Measurements from ENCODE around the gene DRGX.
A peak's percentile ranks its signal among the peaks of the same experiment; 100 is the strongest.

Gene DRGX

DNA sequence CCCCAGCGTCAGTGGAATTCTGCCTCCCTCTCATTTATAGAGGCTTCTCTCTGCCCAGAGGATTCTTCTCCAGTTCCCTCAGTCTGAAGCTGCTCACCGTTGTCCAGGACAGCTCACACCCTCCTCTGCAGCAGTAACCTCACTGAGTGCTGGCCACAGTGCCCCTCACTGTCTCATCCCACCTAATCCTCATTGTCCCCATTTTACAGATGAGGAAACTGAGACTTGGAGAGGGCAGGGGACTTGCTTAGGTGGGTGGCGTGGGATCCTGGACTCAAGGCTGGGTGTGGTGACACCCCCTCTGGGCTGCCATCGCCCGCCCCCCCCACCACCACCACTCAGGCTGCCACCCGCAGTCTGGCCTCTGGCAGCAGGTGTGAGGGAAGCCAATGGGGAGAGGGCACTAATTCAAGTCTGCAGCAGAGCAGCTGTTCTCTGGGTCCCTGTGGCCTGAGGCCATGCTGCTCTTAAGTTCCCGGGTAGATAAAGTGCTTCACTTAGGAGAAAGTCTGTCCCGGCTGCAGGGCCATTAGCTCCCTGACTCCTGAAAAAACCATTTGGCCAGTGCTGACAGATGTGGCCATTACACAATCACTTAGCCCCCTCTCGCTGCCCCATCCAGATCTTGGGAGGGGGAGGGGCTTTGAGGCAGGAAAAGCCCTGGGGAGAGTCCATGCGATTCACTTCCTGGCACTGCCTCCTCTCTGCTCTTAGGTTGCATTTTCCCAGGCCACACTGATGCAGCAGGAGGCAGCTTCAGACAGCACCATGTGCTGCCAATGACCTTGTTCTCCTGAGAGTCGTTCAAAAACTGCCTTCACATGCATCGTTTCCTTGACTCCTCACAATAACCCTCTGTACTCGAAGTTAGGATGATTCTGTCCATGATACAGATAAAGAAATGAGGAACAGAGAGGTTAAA lies 36.3 kb downstream of the DRGX start:
- TF ChIP-seq, protein P1, sequence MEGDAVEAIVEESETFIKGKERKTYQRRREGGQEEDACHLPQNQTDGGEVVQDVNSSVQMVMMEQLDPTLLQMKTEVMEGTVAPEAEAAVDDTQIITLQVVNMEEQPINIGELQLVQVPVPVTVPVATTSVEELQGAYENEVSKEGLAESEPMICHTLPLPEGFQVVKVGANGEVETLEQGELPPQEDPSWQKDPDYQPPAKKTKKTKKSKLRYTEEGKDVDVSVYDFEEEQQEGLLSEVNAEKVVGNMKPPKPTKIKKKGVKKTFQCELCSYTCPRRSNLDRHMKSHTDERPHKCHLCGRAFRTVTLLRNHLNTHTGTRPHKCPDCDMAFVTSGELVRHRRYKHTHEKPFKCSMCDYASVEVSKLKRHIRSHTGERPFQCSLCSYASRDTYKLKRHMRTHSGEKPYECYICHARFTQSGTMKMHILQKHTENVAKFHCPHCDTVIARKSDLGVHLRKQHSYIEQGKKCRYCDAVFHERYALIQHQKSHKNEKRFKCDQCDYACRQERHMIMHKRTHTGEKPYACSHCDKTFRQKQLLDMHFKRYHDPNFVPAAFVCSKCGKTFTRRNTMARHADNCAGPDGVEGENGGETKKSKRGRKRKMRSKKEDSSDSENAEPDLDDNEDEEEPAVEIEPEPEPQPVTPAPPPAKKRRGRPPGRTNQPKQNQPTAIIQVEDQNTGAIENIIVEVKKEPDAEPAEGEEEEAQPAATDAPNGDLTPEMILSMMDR (conservative IDR thresholded peaks at IDR 0.05; ENCODE audit: low read depth, low read length): no peak
- peak; percentile 85 for DNase-seq (ENCODE audit: low read depth)
- H3K4me3 ChIP-seq (ENCODE audit: low read depth, low read length): no peak overlapping the region

DNA sequence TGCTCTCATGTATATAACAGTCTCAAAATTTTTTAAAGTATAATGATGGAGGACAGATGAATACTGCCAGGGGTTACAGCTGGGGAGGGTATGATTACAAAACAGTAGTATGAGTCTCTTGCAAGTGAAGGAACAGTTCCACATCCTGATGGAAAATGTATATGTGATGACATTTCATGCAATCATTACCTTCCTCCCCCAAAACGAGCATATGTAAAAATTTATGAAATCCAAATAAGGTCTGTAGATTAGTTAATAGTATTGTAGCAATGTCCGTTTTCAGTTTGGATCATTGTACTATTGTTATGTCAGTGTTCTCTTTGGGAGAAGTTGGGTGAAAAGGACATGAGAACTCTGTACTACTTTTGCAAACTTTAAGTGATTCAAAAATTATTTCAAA lies 38.0 kb downstream of the DRGX start:
- no peak for DNase-seq (ENCODE audit: low read depth)
- no peak overlapping the region for H3K4me3 ChIP-seq (ENCODE audit: low read depth, low read length)
- TF ChIP-seq, protein P1 (conservative IDR thresholded peaks at IDR 0.05; ENCODE audit: low read depth, low read length): no peak

DNA sequence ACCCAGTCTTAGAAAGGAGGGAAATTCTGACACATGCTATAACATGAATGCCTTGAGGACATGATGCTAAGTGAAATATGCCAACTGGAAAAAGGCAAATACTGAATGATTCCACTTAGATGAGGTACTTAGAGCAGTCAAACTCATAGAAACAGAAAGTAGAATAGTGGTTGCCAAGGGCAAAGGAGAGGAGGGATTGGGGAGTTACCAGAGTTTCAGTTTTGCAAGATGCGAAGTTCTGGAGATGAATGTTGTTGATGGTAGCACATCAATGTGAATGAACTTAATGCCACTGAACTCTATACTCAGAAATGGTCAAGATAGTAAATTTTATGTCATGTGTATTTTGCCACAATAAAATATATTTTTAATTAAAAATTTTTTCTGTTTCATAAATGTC lies 38.9 kb downstream of the DRGX start:
- TF ChIP-seq, protein P1 (conservative IDR thresholded peaks at IDR 0.05; ENCODE audit: low read depth, low read length): no peak
- H3K4me3 ChIP-seq (ENCODE audit: low read depth, low read length): no peak overlapping the region
- DNase-seq (ENCODE audit: low read depth): no peak

DNA sequence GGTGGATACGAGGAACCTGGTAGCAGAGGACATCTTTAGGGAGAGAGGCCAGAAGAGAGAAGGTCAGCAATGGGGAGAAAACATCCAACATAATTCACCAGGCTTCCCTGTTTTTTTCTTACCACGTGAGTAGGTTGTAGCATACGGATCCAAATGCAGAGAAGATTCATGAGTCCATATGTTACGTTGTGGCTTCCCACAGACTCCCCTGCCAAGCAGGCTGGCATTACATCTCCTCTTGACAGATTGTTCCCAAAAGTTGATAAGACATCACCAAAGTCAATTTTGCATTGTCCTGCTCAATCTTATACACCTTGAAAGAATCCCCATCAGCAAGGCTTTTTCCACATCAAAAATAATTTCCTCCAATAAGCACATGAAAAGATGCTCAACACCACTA lies 39.7 kb downstream of the DRGX start:
- DNase-seq (ENCODE audit: low read depth): no peak
- no peak overlapping the region for H3K4me3 ChIP-seq (ENCODE audit: low read depth, low read length)
- TF ChIP-seq, protein P1 (conservative IDR thresholded peaks at IDR 0.05; ENCODE audit: low read depth, low read length): no peak

DNA sequence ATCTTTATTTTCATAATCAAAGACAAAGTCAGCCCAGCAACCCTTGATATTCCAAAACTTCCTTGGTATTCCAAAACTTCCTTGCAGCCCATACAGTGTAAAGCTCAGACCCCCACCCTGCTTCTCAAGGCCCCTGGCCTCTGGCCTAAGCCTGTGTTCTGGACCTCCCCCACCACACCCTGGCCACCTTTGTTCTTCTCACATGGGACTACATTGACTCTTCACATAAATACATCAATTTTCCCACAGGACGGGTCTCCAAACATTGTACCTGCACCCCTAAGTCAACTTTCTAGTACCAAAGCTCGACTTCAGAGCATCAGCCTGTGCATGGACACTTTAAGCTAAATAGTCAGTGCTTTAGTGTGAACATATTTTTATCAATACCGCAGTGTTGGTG lies 40.7 kb downstream of the DRGX start:
- TF ChIP-seq, protein P1 (conservative IDR thresholded peaks at IDR 0.05; ENCODE audit: low read depth, low read length): no peak
- H3K4me3 ChIP-seq (ENCODE audit: low read depth, low read length): no peak overlapping the region
- no peak for DNase-seq (ENCODE audit: low read depth)

DNA sequence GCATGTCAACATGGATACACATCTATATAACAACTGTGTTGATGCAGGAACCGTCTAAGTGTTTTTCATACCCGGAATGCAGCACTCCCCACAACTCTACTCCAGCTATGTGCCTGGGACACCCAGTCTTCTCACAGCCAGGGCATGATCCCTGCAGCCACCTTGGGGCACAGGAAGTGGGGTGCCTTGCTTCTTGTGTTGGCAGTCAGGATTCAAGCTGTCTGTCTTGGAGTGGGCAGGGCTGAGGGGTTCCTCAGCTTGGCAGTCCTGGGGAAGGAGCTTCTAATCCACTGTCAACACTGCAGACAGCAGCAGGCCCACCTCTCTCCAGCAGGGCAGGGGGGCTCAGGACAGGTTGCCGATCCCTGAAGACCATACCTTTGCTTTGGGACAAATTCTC lies 41.3 kb downstream of the DRGX start:
- H3K4me3 ChIP-seq (ENCODE audit: low read depth, low read length): no peak overlapping the region
- TF ChIP-seq, protein P1 (conservative IDR thresholded peaks at IDR 0.05; ENCODE audit: low read depth, low read length): no peak
- DNase-seq (ENCODE audit: low read depth): no peak
